Upper lobe of left lung (tissue), 6 donors: Measurements from ENCODE around the gene MOB2. TPM values are rescaled to one million over a fixed set of nuclear protein-coding genes. Genes with fewer than 3 reads are reported as not detected.

Experiments
- ATAC-seq, 2 donors: fragments of 200-7000 bp; cut with Tn5 transposase; one replicate each; pipeline ENCODE4 v1.9.1; 2022; ENCODE audit warnings: mild to moderate bottlenecking in 2 of 2, moderate library complexity in 2 of 2; ENCODE audit not compliant: low FRiP score in 2 of 2
- DNase-seq, 2 donors: peaks; one replicate each; pipeline ENCODE4 v3.0.0-alpha.2; 2019 to 2020
- H3K27ac ChIP-seq, 4 donors: fragments of 200-600 bp; sonication (generic); one replicate each; pipeline ENCODE4 v1.5.1; 2016 to 2019
- H3K27me3 ChIP-seq, 4 donors: fragments of 200-600 bp; sonication (generic); one replicate each; pipeline ENCODE4 v1.5.1; 2017 to 2019
- H3K36me3 ChIP-seq, 4 donors: fragments of 200-600 bp; sonication (generic); one replicate each; pipeline ENCODE4 v1.5.1; 2016 to 2019
- H3K4me1 ChIP-seq, 4 donors: fragments of 200-600 bp; sonication (generic); one replicate each; pipeline ENCODE4 v1.5.1; 2018 to 2019
- H3K4me3 ChIP-seq, 4 donors: fragments of 200-600 bp; sonication (generic); one replicate each; pipeline ENCODE4 v1.5.1; 2017 to 2019; ENCODE audit warnings: mild to moderate bottlenecking in 2 of 4, moderate library complexity in 1 of 4
- H3K9me3 ChIP-seq, 4 donors: fragments of 200-600 bp; sonication (generic); one replicate each; pipeline ENCODE4 v1.5.1; 2018 to 2019
- EP300 ChIP-seq, 4 donors: sonication (generic); formaldehyde crosslinking; IDR thresholded peaks; one replicate each; pipeline ENCODE4 v1.5.1; 2017; ENCODE audit warnings: antibody characterized with exemption in 4 of 4, control low read depth in 2 of 4
- POLR2A ChIP-seq, 4 donors: fragments of 450-650 bp; IDR thresholded peaks; one replicate each; pipeline ENCODE4 v1.5.1; 2016 to 2017; ENCODE audit warnings: antibody characterized with exemption in 4 of 4, mild to moderate bottlenecking in 2 of 4
- POLR2AphosphoS5 ChIP-seq, 2 donors: sonication (generic); formaldehyde crosslinking; IDR thresholded peaks; one replicate each; pipeline ENCODE4 v1.5.1; 2017; ENCODE audit warnings: antibody characterized with exemption in 2 of 2
- WGBS, 2 donors: methylation state at CpG; one replicate each; pipeline ENCODE4 v1.1.5; 2017 to 2018; 5-methylcytosine and 5-hydroxymethylcytosine counted together
- total RNA-seq, 6 donors: library from RNA; depleted of rRNA in 4 of 6; stranded (reverse); fragments of >200 nt in 4 of 6; gene quantifications; one replicate each; pipeline versions ENCODE4 v1.1.0 to v1.2.1, GENCODE V29; 2016 to 2021
- TF ChIP-seq, protein P1 (sequence below), 6 experiments: fragments of 450-650 bp in 4 of 6; fragments of 200-600 bp in 2 of 6; sonication (generic) in 2 of 6; IDR thresholded peaks; one replicate each; pipeline ENCODE4 v1.5.1; 2016 to 2019; ENCODE audit warnings: antibody characterized with exemption in 6 of 6
- donor health status: DM: no; HTN: no; CAD: no; lungs with moderate emphysema.
- donor health status: DM: no; HTN: yes; CAD: no; lungs with severe emphysema.

MOB2 gene
- total RNA-seq, 6 donors from 2014 or later, result 34.7 to 72.3 (median 49.5) TPM

DNA sequence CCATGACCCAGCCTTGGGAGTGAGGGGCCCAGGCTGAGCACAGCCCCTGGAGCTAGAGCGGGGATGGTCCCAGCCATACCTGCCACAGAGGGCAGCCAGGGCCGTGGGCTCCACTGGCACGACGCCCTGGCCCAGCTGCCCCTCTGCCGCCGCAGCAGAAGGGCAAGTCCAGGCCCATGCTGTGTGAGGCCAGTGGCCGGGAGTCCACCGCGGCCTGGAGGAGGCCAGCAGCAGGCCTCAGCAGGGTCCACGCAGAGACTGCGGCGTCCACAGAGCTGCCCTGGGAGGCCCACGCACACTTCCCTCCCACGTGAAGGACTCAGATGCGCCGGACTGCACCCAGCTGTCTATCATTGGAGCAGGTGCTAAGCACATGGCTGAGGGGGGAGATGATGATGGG is 23.5 kb downstream of the MOB2 start:
- no peaks in the 10 kb centered on the region for H3K9me3 ChIP-seq
- H3K4me1 ChIP-seq, result peaks cover 23 to 33% (median 32%) of the 10 kb centered on the region in 4 donors
- DNase-seq (peak in 1 of 2 donors; percentile 72), ATAC-seq (no peak)
- 97 to 98% methylated on average over 6 to 10 of the region's 16 CpGs for WGBS, 2 donors
- peaks cover 0 to 11% (median 4%) of the 10 kb centered on the region in 4 donors for H3K36me3 ChIP-seq
- TF ChIP-seq, protein P1, sequence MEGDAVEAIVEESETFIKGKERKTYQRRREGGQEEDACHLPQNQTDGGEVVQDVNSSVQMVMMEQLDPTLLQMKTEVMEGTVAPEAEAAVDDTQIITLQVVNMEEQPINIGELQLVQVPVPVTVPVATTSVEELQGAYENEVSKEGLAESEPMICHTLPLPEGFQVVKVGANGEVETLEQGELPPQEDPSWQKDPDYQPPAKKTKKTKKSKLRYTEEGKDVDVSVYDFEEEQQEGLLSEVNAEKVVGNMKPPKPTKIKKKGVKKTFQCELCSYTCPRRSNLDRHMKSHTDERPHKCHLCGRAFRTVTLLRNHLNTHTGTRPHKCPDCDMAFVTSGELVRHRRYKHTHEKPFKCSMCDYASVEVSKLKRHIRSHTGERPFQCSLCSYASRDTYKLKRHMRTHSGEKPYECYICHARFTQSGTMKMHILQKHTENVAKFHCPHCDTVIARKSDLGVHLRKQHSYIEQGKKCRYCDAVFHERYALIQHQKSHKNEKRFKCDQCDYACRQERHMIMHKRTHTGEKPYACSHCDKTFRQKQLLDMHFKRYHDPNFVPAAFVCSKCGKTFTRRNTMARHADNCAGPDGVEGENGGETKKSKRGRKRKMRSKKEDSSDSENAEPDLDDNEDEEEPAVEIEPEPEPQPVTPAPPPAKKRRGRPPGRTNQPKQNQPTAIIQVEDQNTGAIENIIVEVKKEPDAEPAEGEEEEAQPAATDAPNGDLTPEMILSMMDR (IDR thresholded peaks at IDR 0.05), result no peak
- TF ChIP-seq EP300 (IDR thresholded peaks at IDR 0.05) (no peak), POLR2A (IDR thresholded peaks at IDR 0.05) (no peak), POLR2AphosphoS5 (IDR thresholded peaks at IDR 0.05) (no peak)
- H3K4me3 ChIP-seq, result no peak overlapping the region
- H3K27me3 ChIP-seq, result no peaks in the 10 kb centered on the region
- no peak overlapping the region for H3K27ac ChIP-seq

DNA sequence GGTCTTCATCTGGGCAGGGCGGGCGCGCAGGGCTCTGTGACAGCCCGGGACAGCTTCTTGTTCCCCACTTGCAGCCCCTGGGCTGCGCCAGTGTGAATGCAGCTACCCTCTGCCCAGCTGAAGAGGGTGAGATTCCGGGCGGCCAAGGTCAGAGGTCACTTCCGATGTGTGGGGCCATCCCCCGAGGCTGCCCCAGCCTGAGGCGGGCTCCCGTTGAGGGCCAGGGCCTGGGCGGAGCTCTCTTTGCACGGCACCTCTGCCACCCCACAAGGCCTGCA is 23.9 kb downstream of the MOB2 start:
- peak in 1 of 2 donors; percentile 79 for DNase-seq
- ATAC-seq, result no peak
- 90 to 100% methylated on average over 3 to 8 of the region's 13 CpGs for WGBS, 2 donors

DNA sequence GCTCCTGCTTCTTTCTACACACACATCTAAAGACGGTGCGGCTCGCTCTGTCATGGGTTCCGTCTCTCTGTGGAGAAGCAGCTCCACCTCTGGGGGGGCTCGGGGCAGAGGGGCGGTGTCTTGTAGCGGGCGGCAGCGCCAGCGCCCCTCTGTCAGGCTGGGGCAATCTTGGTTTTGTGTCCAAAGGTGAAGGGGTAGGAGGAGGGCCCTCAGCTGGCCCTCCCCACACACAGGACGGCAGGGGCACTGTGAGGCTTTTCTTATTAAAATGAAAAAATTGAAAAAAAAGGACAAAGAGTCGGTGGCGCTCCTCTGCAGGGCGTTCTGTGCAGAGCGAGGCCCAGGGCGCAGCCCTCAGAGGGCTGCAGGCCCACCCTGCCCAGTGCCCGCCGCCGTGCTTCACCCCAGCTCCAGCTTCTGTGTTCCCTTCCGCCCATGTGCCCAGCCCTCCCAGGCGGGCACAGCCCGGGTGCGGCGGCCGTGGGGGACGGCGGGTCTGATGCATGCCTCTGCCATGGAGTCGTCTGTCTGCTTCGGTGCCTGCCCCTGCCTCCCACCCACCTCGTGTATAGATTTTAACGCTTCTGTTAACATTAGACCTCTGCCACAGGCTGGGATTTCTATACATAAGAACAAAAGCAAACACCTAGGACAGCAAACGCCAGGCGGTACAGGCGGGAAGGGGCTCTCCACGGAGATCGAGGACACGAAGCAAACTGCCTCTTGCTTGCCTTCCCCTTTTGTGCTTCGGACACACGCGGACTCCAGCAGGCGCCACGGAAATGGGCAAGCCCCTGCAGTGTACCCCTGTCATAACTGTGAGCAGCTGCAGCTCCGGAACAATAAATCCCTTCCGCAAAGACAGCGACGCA is 24.5 kb downstream of the MOB2 start:
- ATAC-seq (no peak), DNase-seq (peak in 1 of 2 donors; percentile 82)
- Histone ChIP-seq H3K4me3 (no peak overlapping the region), H3K9me3 (no peaks in the 10 kb centered on the region), H3K27ac (no peak overlapping the region), H3K27me3 (no peaks in the 10 kb centered on the region), H3K36me3 (peaks cover 0 to 5% (median 2%) of the 10 kb centered on the region in 4 donors), H3K4me1 (peaks cover 23 to 36% (median 34%) of the 10 kb centered on the region in 4 donors)
- TF ChIP-seq, protein P1 (IDR thresholded peaks at IDR 0.05), result no peak
- TF ChIP-seq POLR2AphosphoS5 (IDR thresholded peaks at IDR 0.05) (no peak), EP300 (IDR thresholded peaks at IDR 0.05) (no peak), POLR2A (IDR thresholded peaks at IDR 0.05) (no peak)
- 87 to 91% methylated on average over 46 of the region's 46 CpGs for WGBS, 2 donors

More for the DNA sequence above, 23.9 kb downstream of the MOB2 start:
- H3K9me3 ChIP-seq, result no peaks in the 10 kb centered on the region
- TF ChIP-seq POLR2AphosphoS5 (IDR thresholded peaks at IDR 0.05), result no peak
- TF ChIP-seq, protein P1 (IDR thresholded peaks at IDR 0.05), result no peak
- TF ChIP-seq EP300 (IDR thresholded peaks at IDR 0.05), result no peak
- no peak for TF ChIP-seq POLR2A (IDR thresholded peaks at IDR 0.05)
- H3K27ac ChIP-seq, result no peak overlapping the region
- H3K4me1 ChIP-seq, result peaks cover 23 to 36% (median 34%) of the 10 kb centered on the region in 4 donors
- no peak overlapping the region for H3K4me3 ChIP-seq
- no peaks in the 10 kb centered on the region for H3K27me3 ChIP-seq
- peaks cover 0 to 10% (median 2%) of the 10 kb centered on the region in 4 donors for H3K36me3 ChIP-seq

DNA sequence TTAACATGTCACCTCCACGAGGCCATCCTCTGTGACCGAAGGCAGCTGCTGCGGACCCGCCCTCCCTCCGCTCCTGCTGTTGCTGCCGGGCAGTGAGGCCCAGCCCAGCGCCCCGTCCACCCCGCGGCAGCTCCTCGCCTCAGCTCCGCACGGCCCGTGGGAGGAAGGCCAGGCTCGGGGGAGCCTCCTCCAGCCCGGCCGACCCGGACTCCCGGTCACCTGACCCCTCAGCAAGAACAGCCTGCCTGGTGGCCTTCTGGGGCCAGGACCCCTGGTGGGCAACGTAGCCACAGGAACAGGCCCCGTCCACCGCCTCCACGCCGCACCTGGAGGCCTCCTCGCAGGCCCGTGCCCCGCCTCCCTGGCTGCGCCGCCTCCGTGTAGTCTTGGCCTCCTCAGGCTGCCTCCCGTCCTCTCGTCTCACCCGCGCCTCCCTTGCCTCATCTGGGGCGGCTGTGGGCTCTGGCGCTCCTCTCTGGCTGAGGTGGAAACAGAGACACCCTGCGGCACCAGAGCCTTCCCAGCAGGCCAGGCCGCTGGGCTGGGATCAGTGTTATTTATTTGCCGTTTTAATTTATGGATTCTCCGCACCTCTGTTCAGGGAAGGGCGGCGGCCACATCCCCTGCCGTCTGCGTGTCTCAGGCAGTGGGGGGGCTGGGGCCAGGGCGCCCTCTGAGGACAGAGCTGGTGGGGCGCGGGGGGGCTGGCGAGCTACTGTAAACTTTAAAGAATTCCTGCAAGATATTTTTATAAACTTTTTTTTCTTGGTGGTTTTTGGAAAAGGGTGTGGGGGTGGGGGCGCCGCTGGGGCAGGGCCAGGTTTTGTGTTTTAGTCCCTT is 25.4 kb downstream of the MOB2 start:
- H3K36me3 ChIP-seq, result peaks cover 0 to 4% (median 0%) of the 10 kb centered on the region in 4 donors
- peak overlapping the region in 2 of 4 donors; percentile 11 to 28 for H3K4me3 ChIP-seq
- H3K4me1 ChIP-seq, result peaks cover 23 to 36% (median 34%) of the 10 kb centered on the region in 4 donors
- no peaks in the 10 kb centered on the region for H3K27me3 ChIP-seq
- H3K27ac ChIP-seq, result peak overlapping the region; percentile 32 to 70 (median 49)
- 78 to 83% methylated on average over 37 to 42 of the region's 50 CpGs for WGBS, 2 donors
- no peaks in the 10 kb centered on the region for H3K9me3 ChIP-seq
- DNase-seq, result peak in 1 of 2 donors; percentile 85
- ATAC-seq, result no peak
- TF ChIP-seq, protein P1 (IDR thresholded peaks at IDR 0.05), result no peak
- no peak for TF ChIP-seq POLR2A (IDR thresholded peaks at IDR 0.05)
- no peak for TF ChIP-seq POLR2AphosphoS5 (IDR thresholded peaks at IDR 0.05)
- no peak for TF ChIP-seq EP300 (IDR thresholded peaks at IDR 0.05)
